Effector memory CD4-positive, alpha-beta T cell (primary cell): Measurements from ENCODE around the gene OR8J1.

Experiments
- DNase-seq, 3 donors: peaks; one replicate each; pipeline ENCODE4 v3.0.0-alpha.2; 2020
- H3K27ac ChIP-seq: 2 replicates; pipeline ENCODE4 v1.7.0; 2013; ENCODE audit warnings: mild to moderate bottlenecking, low read length, moderate library complexity; ENCODE audit not compliant: insufficient read depth, poor library complexity, severe bottlenecking
- H3K27me3 ChIP-seq: replicated peaks from 2 replicates; pipeline ENCODE4 v1.7.0; 2013; ENCODE audit warnings: mild to moderate bottlenecking, low read length; ENCODE audit not compliant: insufficient read depth, control insufficient read depth, poor library complexity, severe bottlenecking
- H3K36me3 ChIP-seq: 2 replicates; pipeline ENCODE4 v1.7.0; 2013; ENCODE audit warnings: mild to moderate bottlenecking, low read length, moderate library complexity; ENCODE audit not compliant: control insufficient read depth, insufficient read depth
- H3K4me1 ChIP-seq: 2 replicates; pipeline ENCODE4 v1.7.0; 2013; ENCODE audit warnings: low read length, mild to moderate bottlenecking; ENCODE audit not compliant: control insufficient read depth, insufficient read depth, poor library complexity, severe bottlenecking
- H3K4me3 ChIP-seq: 2 replicates; pipeline ENCODE4 v1.7.0; 2013; ENCODE audit warnings: low read length, low read depth, mild to moderate bottlenecking; ENCODE audit not compliant: insufficient read depth, poor library complexity, severe bottlenecking
- H3K9me3 ChIP-seq: 2 replicates; pipeline ENCODE4 v1.7.0; 2013; ENCODE audit warnings: mild to moderate bottlenecking, low read length, moderate library complexity; ENCODE audit not compliant: control insufficient read depth
- total RNA-seq, 3 donors: gene quantifications; one replicate each; lab custom pipeline; 2026; lab: John Stamatoyannopoulos, UW

The OR8J1 gene, protein sequence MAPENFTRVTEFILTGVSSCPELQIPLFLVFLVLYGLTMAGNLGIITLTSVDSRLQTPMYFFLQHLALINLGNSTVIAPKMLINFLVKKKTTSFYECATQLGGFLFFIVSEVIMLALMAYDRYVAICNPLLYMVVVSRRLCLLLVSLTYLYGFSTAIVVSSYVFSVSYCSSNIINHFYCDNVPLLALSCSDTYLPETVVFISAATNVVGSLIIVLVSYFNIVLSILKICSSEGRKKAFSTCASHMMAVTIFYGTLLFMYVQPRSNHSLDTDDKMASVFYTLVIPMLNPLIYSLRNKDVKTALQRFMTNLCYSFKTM
- 0 reads per million in 3 donors for total RNA-seq

DNA sequence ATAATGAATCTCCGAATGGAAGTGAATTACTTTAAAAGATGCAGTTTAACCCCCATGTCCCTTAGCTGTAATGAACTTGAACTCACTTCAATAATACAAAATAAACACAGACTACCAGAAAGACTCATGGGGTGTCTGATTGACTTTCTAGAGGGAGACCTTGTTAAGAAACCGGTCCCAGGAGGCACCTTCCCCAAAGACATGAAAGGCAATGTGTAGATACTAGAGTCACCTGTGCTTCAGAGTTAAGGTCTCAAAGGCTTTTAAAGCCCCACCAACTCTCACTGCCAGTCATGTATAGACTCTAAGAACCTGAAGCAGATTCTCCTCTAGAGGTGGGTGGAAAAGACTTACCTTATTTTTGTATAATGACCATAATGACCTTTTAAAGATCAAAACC lies at the start of gene OR8J1:
Gene OR8J1 (plus strand): TSS at position 301 of the 400 bp plus-strand sequence. CDS start 5,956 bp downstream, outside the sequence.
- Histone ChIP-seq H3K4me3 (no peak within 1 kb of the TSS), H3K4me1 (no peaks in the 10 kb centered on the region), H3K27ac (no peak within 1 kb of the TSS), H3K27me3 (no peaks in the 10 kb centered on the region), H3K36me3 (no peaks in the 10 kb centered on the region), H3K9me3 (no peaks in the 10 kb centered on the region)
- DNase-seq = no peak

DNA sequence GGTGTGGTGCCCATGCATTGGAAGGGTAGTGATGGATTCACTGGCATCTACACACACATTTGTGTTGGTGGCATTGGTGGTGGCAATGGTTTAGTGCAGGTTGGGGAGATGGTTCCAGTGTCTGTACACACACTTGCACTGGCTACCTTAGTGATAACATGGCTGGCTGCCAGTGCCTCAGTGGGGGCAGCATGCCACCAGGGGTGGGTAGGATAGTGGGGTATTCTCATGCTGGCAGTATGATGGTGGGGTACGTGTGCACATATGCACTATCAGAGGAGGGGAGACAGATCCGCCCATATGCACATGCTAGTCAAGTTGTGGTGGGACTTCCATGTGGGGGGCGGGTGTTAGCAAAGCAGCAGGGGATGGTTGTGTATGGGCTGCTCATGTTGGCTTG lies 46.3 kb upstream of the OR8J1 start:
- Histone ChIP-seq H3K9me3 (no peaks in the 10 kb centered on the region), H3K36me3 (no peaks in the 10 kb centered on the region), H3K4me1 (no peaks in the 10 kb centered on the region), H3K4me3 (no peak overlapping the region), H3K27ac (no peak overlapping the region), H3K27me3 (no peaks in the 10 kb centered on the region)
- DNase-seq = no peak

GRCh38 chr11:56314844-56315243 lies 39.2 kb upstream of the OR8J1 start, which contains the start of gene OR8K3:
TSS of gene OR8K3 (plus strand) at chr11:56315144. CDS start at chr11:56318307, 3,163 bp downstream.
- H3K4me1 ChIP-seq = no peaks in the 10 kb centered on the region
- no peak within 1 kb of the TSS for H3K4me3 ChIP-seq
- H3K36me3 ChIP-seq = no peaks in the 10 kb centered on the region
- no peaks in the 10 kb centered on the region for H3K27me3 ChIP-seq
- H3K27ac ChIP-seq = no peak within 1 kb of the TSS
- no peak for DNase-seq
- H3K9me3 ChIP-seq = no peaks in the 10 kb centered on the region

DNA sequence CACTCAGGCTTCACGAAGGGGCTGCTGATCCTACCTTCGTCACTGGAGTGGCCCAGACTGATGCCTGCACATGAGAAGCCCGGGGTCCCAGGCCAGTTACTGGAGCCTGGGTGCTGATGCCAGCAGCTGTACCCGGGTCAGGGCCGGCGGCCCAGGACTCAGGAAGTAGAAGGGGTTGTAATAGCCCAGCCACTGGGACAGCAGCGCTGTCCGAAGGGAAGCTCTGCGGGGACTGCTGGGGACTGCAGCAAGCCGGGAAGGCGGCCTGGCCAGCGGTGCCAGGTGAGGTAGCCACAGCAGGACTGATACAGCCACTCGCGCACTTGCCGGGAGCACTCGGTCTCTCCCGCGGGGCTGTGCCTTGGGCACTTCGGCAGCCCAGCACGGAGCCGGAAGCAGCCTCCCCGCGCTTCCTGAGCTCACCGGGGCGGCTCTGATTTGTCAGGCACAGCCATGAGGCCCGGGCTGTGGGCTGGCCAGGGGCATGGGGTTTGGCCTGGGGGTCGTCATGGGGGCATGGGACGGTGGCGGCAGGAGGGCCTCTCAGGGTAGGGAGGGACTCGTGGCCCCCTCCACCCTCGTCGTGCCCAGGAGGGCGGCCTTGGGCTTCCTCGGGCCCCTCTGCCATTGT lies 22.1 kb upstream of the OR8J1 start:
- DNase-seq = no peak
- no peaks in the 10 kb centered on the region for H3K27me3 ChIP-seq
- H3K27ac ChIP-seq = no peak overlapping the region
- no peaks in the 10 kb centered on the region for H3K4me1 ChIP-seq
- H3K36me3 ChIP-seq = no peaks in the 10 kb centered on the region
- no peak overlapping the region for H3K4me3 ChIP-seq
- no peaks in the 10 kb centered on the region for H3K9me3 ChIP-seq

- Histone ChIP-seq H3K4me1 (no peaks in the 10 kb centered on the region), H3K27ac (no peak overlapping the region), H3K27me3 (no peaks in the 10 kb centered on the region), H3K36me3 (no peaks in the 10 kb centered on the region), H3K4me3 (no peak overlapping the region), H3K9me3 (peaks cover 2% of the 10 kb centered on the region)
- DNase-seq = no peak
Observed at GRCh38 chr11:56333156-56333555, 20.9 kb upstream of the OR8J1 start.

- H3K4me1 ChIP-seq = no peaks in the 10 kb centered on the region
- DNase-seq = no peak
- H3K9me3 ChIP-seq = peaks cover 2% of the 10 kb centered on the region
- no peaks in the 10 kb centered on the region for H3K27me3 ChIP-seq
- no peak overlapping the region for H3K4me3 ChIP-seq
- H3K36me3 ChIP-seq = no peaks in the 10 kb centered on the region
- H3K27ac ChIP-seq = no peak overlapping the region
Observed at GRCh38 chr11:56340289-56340688, 13.8 kb upstream of the OR8J1 start.

DNA sequence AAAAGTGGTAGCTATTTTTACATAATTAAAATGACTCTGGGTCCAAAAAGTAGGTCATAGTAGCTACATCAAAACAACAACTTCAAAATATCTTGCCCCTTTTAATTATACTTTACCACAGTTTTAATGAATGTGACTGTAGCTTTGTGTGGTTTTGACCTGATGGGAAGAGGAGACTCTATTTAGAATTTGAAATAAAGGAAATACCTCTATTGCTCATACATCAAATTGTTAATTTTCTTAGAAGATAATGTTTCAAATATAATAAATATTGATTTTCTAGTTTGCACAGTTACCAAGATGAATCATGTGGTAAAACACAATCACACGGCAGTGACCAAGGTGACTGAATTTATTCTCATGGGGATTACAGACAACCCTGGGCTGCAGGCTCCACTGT lies 8.4 kb upstream of the OR8J1 start, which contains the start of gene OR8K1:
Gene OR8K1 (plus strand): TSS at position 301 of the 400 bp plus-strand sequence. CDS start 0 bp downstream, at position 301.
- Histone ChIP-seq H3K36me3 (no peaks in the 10 kb centered on the region), H3K27ac (no peak within 1 kb of the TSS)
- no peak for DNase-seq

GRCh38 chr11:56375324-56375723 lies 21.2 kb downstream of the OR8J1 start, which contains the start of gene OR8U1:
TSS of gene OR8U1 (plus strand) at chr11:56375624. CDS start at chr11:56375624, 0 bp downstream.
- Histone ChIP-seq H3K36me3 (no peaks in the 10 kb centered on the region), H3K27ac (no peak within 1 kb of the TSS), H3K4me1 (no peaks in the 10 kb centered on the region), H3K9me3 (no peaks in the 10 kb centered on the region), H3K27me3 (no peaks in the 10 kb centered on the region), H3K4me3 (no peak within 1 kb of the TSS)
- DNase-seq = no peak

More for the DNA sequence above, 8.4 kb upstream of the OR8J1 start, which contains the start of gene OR8K1:
- no peaks in the 10 kb centered on the region for H3K9me3 ChIP-seq
- no peaks in the 10 kb centered on the region for H3K27me3 ChIP-seq
- no peak within 1 kb of the TSS for H3K4me3 ChIP-seq
- no peaks in the 10 kb centered on the region for H3K4me1 ChIP-seq

DNA sequence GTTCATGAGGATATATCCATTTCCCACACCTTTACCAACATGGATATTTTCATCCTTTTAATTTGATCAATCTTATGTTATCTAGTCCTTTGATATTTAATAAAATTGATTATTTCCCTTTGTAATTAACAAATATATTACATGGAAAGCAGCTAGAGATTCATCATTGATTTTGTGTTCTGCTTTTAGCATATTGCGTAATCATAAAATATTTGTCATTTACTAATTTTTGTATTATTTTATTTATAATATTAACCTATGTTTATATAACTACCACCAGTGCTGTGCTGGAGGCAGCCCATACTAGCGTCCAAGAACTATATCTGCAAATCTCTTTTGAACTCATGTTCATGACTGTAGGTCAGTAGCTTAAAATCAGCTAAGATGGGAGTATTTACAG lies 26.0 kb downstream of the OR8J1 start:
- H3K27ac ChIP-seq = no peak overlapping the region
- H3K4me1 ChIP-seq = no peaks in the 10 kb centered on the region
- H3K27me3 ChIP-seq = no peaks in the 10 kb centered on the region
- DNase-seq = no peak
- no peaks in the 10 kb centered on the region for H3K36me3 ChIP-seq
- H3K9me3 ChIP-seq = no peaks in the 10 kb centered on the region
- H3K4me3 ChIP-seq = no peak overlapping the region

- H3K27ac ChIP-seq = no peak overlapping the region
- no peak overlapping the region for H3K4me3 ChIP-seq
- H3K9me3 ChIP-seq = no peaks in the 10 kb centered on the region
- no peaks in the 10 kb centered on the region for H3K4me1 ChIP-seq
- no peaks in the 10 kb centered on the region for H3K36me3 ChIP-seq
- DNase-seq = no peak
- H3K27me3 ChIP-seq = no peaks in the 10 kb centered on the region
Observed at GRCh38 chr11:56394381-56394780, 40.3 kb downstream of the OR8J1 start.
